Cardiac muscle cell (in vitro differentiated cells and primary cell): ENCODE results near the gene UQCRQ. TPM values are rescaled to one million over a fixed set of nuclear protein-coding genes. Genes with fewer than 3 reads are reported as not detected.

Experiments used
- polyA plus RNA-seq: library from polyadenylated mRNA; unstranded; fragments of >200 nt; fragmentation: Nextera tagmentation; extraction: Ambion mirVana; gene quantifications from 2 replicates; pipeline ENCODE4 v1.2.1, GENCODE V29; 2016
- total RNA-seq: library from RNA; depleted of rRNA; stranded (reverse); fragments of >200 nt; gene quantifications from 2 replicates; pipeline ENCODE4 v1.2.3, GENCODE V29; 2016

The UQCRQ gene
- total and polyA plus RNA-seq, 2 experiments from 2014 or later: 97.0 to 1,297 TPM

Other genes with a start within 250 kb of the UQCRQ start
- gene IL13, start 208.5 kb upstream of the UQCRQ start, total RNA-seq: not detected in 2 replicates
- not detected in 2 replicates for gene IL13, start 208.5 kb upstream of the UQCRQ start, polyA plus RNA-seq
- not detected in 2 replicates for gene IL4, start 192.7 kb upstream of the UQCRQ start, total RNA-seq
- not detected in 2 replicates for gene IL4, start 192.7 kb upstream of the UQCRQ start, polyA plus RNA-seq
- gene KIF3A, start 129.1 kb upstream of the UQCRQ start, total RNA-seq: 4.8 and 5.4 TPM in 2 replicates
- gene KIF3A, start 129.1 kb upstream of the UQCRQ start, polyA plus RNA-seq: 10.5 and 13.4 TPM in 2 replicates
- not detected in 2 replicates for gene CCNI2, start 119.2 kb upstream of the UQCRQ start, total RNA-seq
- 0.66 and 0.97 TPM in 2 replicates for gene CCNI2, start 119.2 kb upstream of the UQCRQ start, polyA plus RNA-seq
- 41.0 and 51.9 TPM in 2 replicates for gene SEPTIN8, start 89.4 kb upstream of the UQCRQ start, total RNA-seq
- gene SEPTIN8, start 89.4 kb upstream of the UQCRQ start, polyA plus RNA-seq: 18.6 and 24.4 TPM in 2 replicates
- 0.14 TPM in 1 of 2 replicates, not detected in the other for gene SOWAHA, start 53.3 kb upstream of the UQCRQ start, total RNA-seq
- not detected in 2 replicates for gene SOWAHA, start 53.3 kb upstream of the UQCRQ start, polyA plus RNA-seq
- 8.1 and 9.8 TPM in 2 replicates for gene SHROOM1, start 36.0 kb upstream of the UQCRQ start, total RNA-seq
- gene SHROOM1, start 36.0 kb upstream of the UQCRQ start, polyA plus RNA-seq: 13.3 TPM in 2 replicates
- gene GDF9, start 173 bp upstream of the UQCRQ start, total RNA-seq: 0.14 and 0.45 TPM in 2 replicates
- 1.8 TPM in 1 of 2 replicates, not detected in the other for gene GDF9, start 173 bp upstream of the UQCRQ start, polyA plus RNA-seq
- 1.2 and 3.1 TPM in 2 replicates for gene LEAP2, start 7.0 kb downstream of the UQCRQ start, total RNA-seq
- 1.5 and 3.6 TPM in 2 replicates for gene LEAP2, start 7.0 kb downstream of the UQCRQ start, polyA plus RNA-seq
- gene AFF4, start 97.0 kb downstream of the UQCRQ start, total RNA-seq: 52.7 and 83.6 TPM in 2 replicates
- 32.5 and 36.1 TPM in 2 replicates for gene AFF4, start 97.0 kb downstream of the UQCRQ start, polyA plus RNA-seq
- gene ZCCHC10, start 159.9 kb downstream of the UQCRQ start, total RNA-seq: 7.8 and 14.8 TPM in 2 replicates
- 34.8 and 37.9 TPM in 2 replicates for gene ZCCHC10, start 159.9 kb downstream of the UQCRQ start, polyA plus RNA-seq
- gene HSPA4, start 185.4 kb downstream of the UQCRQ start, total RNA-seq: 79.7 and 84.7 TPM in 2 replicates
- gene HSPA4, start 185.4 kb downstream of the UQCRQ start, polyA plus RNA-seq: 57.1 and 75.1 TPM in 2 replicates